ENCODE data around the gene MAPT. TPM values are rescaled to one million over a fixed set of nuclear protein-coding genes. Genes with fewer than 3 reads are reported as not detected.

Gene MAPT
- total RNA-seq, 4 donors from 2014 or later, result 3.6 to 6.5 (median 4.5) TPM

- no peaks in the 10 kb centered on the region for H3K4me1 ChIP-seq
- H3K27ac ChIP-seq, result no peak overlapping the region
- TF ChIP-seq POLR2AphosphoS5 (IDR thresholded peaks at IDR 0.05) (no peak), CTCF (IDR thresholded peaks at IDR 0.05) (no peak), EP300 (IDR thresholded peaks at IDR 0.05) (no peak), POLR2A (IDR thresholded peaks at IDR 0.05) (no peak)
- no peaks in the 10 kb centered on the region for H3K36me3 ChIP-seq
- no peaks in the 10 kb centered on the region for H3K9me3 ChIP-seq
- DNase-seq (ENCODE audit: low spot score in 2 of 2), result no peak
- 80% methylated on average over 7 of the region's 7 CpGs for WGBS
- H3K27me3 ChIP-seq, result peaks cover 18% of the 10 kb centered on the region
- H3K4me3 ChIP-seq, result no peak overlapping the region
These were observed 44.8 kb upstream of the MAPT start for GRCh38 chr17:45849536-45849990.

GRCh38 chr17:45850011-45850410, 44.3 kb upstream of the MAPT start:
- TF ChIP-seq CTCF (IDR thresholded peaks at IDR 0.05) (no peak), POLR2A (IDR thresholded peaks at IDR 0.05) (no peak)
- Histone ChIP-seq H3K4me3 (no peak overlapping the region), H3K36me3 (no peaks in the 10 kb centered on the region), H3K9me3 (no peaks in the 10 kb centered on the region), H3K27me3 (peaks cover 18% of the 10 kb centered on the region), H3K27ac (no peak overlapping the region), H3K4me1 (no peaks in the 10 kb centered on the region)
- DNase-seq (ENCODE audit: low spot score in 2 of 2), result no peak
- WGBS, result 100% methylated on average over 1 of the region's 4 CpGs

GRCh38 chr17:45850468-45850867, 43.9 kb upstream of the MAPT start:
- WGBS, result 84% methylated on average over 5 of the region's 5 CpGs

GRCh38 chr17:45851022-45851421, 43.3 kb upstream of the MAPT start:
- 74% methylated on average over 6 of the region's 6 CpGs for WGBS
- Histone ChIP-seq H3K27me3 (peaks cover 14% of the 10 kb centered on the region), H3K9me3 (no peaks in the 10 kb centered on the region), H3K4me3 (no peak overlapping the region), H3K36me3 (no peaks in the 10 kb centered on the region), H3K4me1 (no peaks in the 10 kb centered on the region), H3K27ac (no peak overlapping the region)
- DNase-seq (ENCODE audit: low spot score in 2 of 2), result no peak
- TF ChIP-seq CTCF (IDR thresholded peaks at IDR 0.05) (no peak), POLR2AphosphoS5 (IDR thresholded peaks at IDR 0.05) (no peak), POLR2A (IDR thresholded peaks at IDR 0.05) (no peak), EP300 (IDR thresholded peaks at IDR 0.05) (no peak)

More at GRCh38 chr17:45850468-45850867, 43.9 kb upstream of the MAPT start:
- Histone ChIP-seq H3K27me3 (peaks cover 18% of the 10 kb centered on the region), H3K4me3 (no peak overlapping the region), H3K27ac (no peak overlapping the region), H3K9me3 (no peaks in the 10 kb centered on the region), H3K4me1 (no peaks in the 10 kb centered on the region), H3K36me3 (no peaks in the 10 kb centered on the region)
- TF ChIP-seq CTCF (IDR thresholded peaks at IDR 0.05) (no peak), POLR2AphosphoS5 (IDR thresholded peaks at IDR 0.05) (no peak), EP300 (IDR thresholded peaks at IDR 0.05) (no peak), POLR2A (IDR thresholded peaks at IDR 0.05) (no peak)
- DNase-seq (ENCODE audit: low spot score in 2 of 2), result no peak

GRCh38 chr17:45851464-45851863, 42.9 kb upstream of the MAPT start:
- H3K36me3 ChIP-seq, result no peaks in the 10 kb centered on the region
- H3K27me3 ChIP-seq, result peaks cover 14% of the 10 kb centered on the region
- no CpG with 5 or more reads among the region's 8 CpGs for WGBS
- no peaks in the 10 kb centered on the region for H3K4me1 ChIP-seq
- no peaks in the 10 kb centered on the region for H3K9me3 ChIP-seq
- no peak overlapping the region for H3K27ac ChIP-seq
- no peak overlapping the region for H3K4me3 ChIP-seq
- no peak for TF ChIP-seq EP300 (IDR thresholded peaks at IDR 0.05)
- no peak for TF ChIP-seq CTCF (IDR thresholded peaks at IDR 0.05)
- TF ChIP-seq POLR2A (IDR thresholded peaks at IDR 0.05), result no peak
- no peak for TF ChIP-seq POLR2AphosphoS5 (IDR thresholded peaks at IDR 0.05)
- no peak for DNase-seq (ENCODE audit: low spot score in 2 of 2)
